ENCODE measurements around the gene GGA3. TPM values are rescaled to one million over a fixed set of nuclear protein-coding genes. Genes with fewer than 3 reads are reported as not detected.
"Not testable (repeated sequence)": the region's sequence is repeated elsewhere in the genome, so short reads cannot be mapped to it uniquely, and the experiment has no call there.

The GGA3 gene
- total RNA-seq, 6 donors from 2014 or later = 32.3 to 139 (median 55.4) TPM

GRCh38 chr17:75285123-75285522 is 23.7 kb upstream of the GGA3 start:
- ATAC-seq (ENCODE audit: low FRiP score in 2 of 2) (no peak), DNase-seq (no peak)
- Histone ChIP-seq H3K4me1 (peaks cover 7 to 10% (median 9%) of the 10 kb centered on the region in 4 donors), H3K27me3 (no peaks in the 10 kb centered on the region), H3K9me3 (no peaks in the 10 kb centered on the region), H3K27ac (no peak overlapping the region), H3K36me3 (peaks cover 0 to 37% (median 13%) of the 10 kb centered on the region in 4 donors), H3K4me3 (no peak overlapping the region)
- TF ChIP-seq POLR2AphosphoS5 (IDR thresholded peaks at IDR 0.05) (no peak), CTCF (IDR thresholded peaks at IDR 0.05) (no peak), POLR2A (IDR thresholded peaks at IDR 0.05) (no peak), EP300 (IDR thresholded peaks at IDR 0.05) (no peak)
- 83 to 90% methylated on average over 6 of the region's 6 CpGs for WGBS, 2 donors

GRCh38 chr17:75280189-75280588 is 18.8 kb upstream of the GGA3 start:
- H3K36me3 ChIP-seq = peaks cover 0 to 24% (median 12%) of the 10 kb centered on the region in 4 donors
- not testable (repeated sequence) for H3K27ac ChIP-seq; ATAC-seq (ENCODE audit: low FRiP score in 2 of 2)

GRCh38 chr17:75277664-75278071 is 16.3 kb upstream of the GGA3 start:
- peak overlapping the region; percentile 32 to 63 (median 56) for H3K27ac ChIP-seq
- H3K27me3 ChIP-seq = no peaks in the 10 kb centered on the region
- TF ChIP-seq CTCF (IDR thresholded peaks at IDR 0.05) = no peak
- peak in 1 of 4 donors; percentile 21 for TF ChIP-seq POLR2A (IDR thresholded peaks at IDR 0.05)
- DNase-seq (no peak), ATAC-seq (ENCODE audit: low FRiP score in 2 of 2) (peak; percentile 35 to 52)
- peaks cover 0 to 13% (median under 1%) of the 10 kb centered on the region in 4 donors for H3K4me1 ChIP-seq
- H3K36me3 ChIP-seq = peaks cover 0 to 16% (median 7%) of the 10 kb centered on the region in 4 donors
- 82 to 89% methylated on average over 6 of the region's 6 CpGs for WGBS, 2 donors
- peak overlapping the region in 1 of 4 donors; percentile 10 for H3K4me3 ChIP-seq
- no peaks in the 10 kb centered on the region for H3K9me3 ChIP-seq

More at GRCh38 chr17:75280189-75280588, 18.8 kb upstream of the GGA3 start:
- not testable (repeated sequence) for DNase-seq, H3K4me3 ChIP-seq, H3K4me1 ChIP-seq, H3K27me3 ChIP-seq, H3K9me3 ChIP-seq
- WGBS, 2 donors = 96 to 98% methylated on average over 4 of the region's 4 CpGs

GRCh38 chr17:75273977-75274708 is 12.7 kb upstream of the GGA3 start:
- H3K36me3 ChIP-seq = peaks cover 0 to 9% (median 0%) of the 10 kb centered on the region in 4 donors
- no peaks in the 10 kb centered on the region for H3K9me3 ChIP-seq
- no peak overlapping the region for H3K4me3 ChIP-seq
- H3K27me3 ChIP-seq = no peaks in the 10 kb centered on the region
- peaks cover 13 to 35% (median 21%) of the 10 kb centered on the region in 4 donors for H3K4me1 ChIP-seq
- WGBS, 2 donors = 76 to 86% methylated on average over 6 to 7 of the region's 7 CpGs
- no peak overlapping the region for H3K27ac ChIP-seq
- TF ChIP-seq POLR2AphosphoS5 (IDR thresholded peaks at IDR 0.05) (no peak), POLR2A (IDR thresholded peaks at IDR 0.05) (no peak), EP300 (IDR thresholded peaks at IDR 0.05) (no peak), CTCF (IDR thresholded peaks at IDR 0.05) (no peak)
- no peak for ATAC-seq (ENCODE audit: low FRiP score in 2 of 2)
- no peak for DNase-seq

- peak overlapping the region in 1 of 4 donors; percentile 95 for H3K27ac ChIP-seq
- ATAC-seq (ENCODE audit: low FRiP score in 2 of 2) (no peak), DNase-seq (no peak)
- H3K36me3 ChIP-seq = peaks cover 0 to 9% (median 0%) of the 10 kb centered on the region in 4 donors
- peaks cover 13 to 34% (median 22%) of the 10 kb centered on the region in 4 donors for H3K4me1 ChIP-seq
- TF ChIP-seq POLR2AphosphoS5 (IDR thresholded peaks at IDR 0.05) = no peak
- no peak for TF ChIP-seq EP300 (IDR thresholded peaks at IDR 0.05)
- TF ChIP-seq POLR2A (IDR thresholded peaks at IDR 0.05) = no peak
- TF ChIP-seq CTCF (IDR thresholded peaks at IDR 0.05) = no peak
- H3K9me3 ChIP-seq = no peaks in the 10 kb centered on the region
- H3K27me3 ChIP-seq = no peaks in the 10 kb centered on the region
- 67 to 85% methylated on average over 3 of the region's 3 CpGs for WGBS, 2 donors
- no peak overlapping the region for H3K4me3 ChIP-seq
These were observed 11.4 kb upstream of the GGA3 start for GRCh38 chr17:75272848-75273184.
